GM12873 (cell line): Measurements from ENCODE around the gene TPO.

ENCODE experiments used
- TF ChIP-seq, protein P1 (sequence below): IDR thresholded peaks from 2 replicates; pipeline ENCODE4 v1.5.1; 2012; ENCODE audit warnings: low read depth, mild to moderate bottlenecking, moderate library complexity, low read length, control low read depth; ENCODE audit not compliant: insufficient read depth; ENCODE audit errors: missing control alignments

TPO gene

GRCh38 chr2:1584691-1585485, 171.6 kb downstream of the TPO start:
- TF ChIP-seq, protein P1, sequence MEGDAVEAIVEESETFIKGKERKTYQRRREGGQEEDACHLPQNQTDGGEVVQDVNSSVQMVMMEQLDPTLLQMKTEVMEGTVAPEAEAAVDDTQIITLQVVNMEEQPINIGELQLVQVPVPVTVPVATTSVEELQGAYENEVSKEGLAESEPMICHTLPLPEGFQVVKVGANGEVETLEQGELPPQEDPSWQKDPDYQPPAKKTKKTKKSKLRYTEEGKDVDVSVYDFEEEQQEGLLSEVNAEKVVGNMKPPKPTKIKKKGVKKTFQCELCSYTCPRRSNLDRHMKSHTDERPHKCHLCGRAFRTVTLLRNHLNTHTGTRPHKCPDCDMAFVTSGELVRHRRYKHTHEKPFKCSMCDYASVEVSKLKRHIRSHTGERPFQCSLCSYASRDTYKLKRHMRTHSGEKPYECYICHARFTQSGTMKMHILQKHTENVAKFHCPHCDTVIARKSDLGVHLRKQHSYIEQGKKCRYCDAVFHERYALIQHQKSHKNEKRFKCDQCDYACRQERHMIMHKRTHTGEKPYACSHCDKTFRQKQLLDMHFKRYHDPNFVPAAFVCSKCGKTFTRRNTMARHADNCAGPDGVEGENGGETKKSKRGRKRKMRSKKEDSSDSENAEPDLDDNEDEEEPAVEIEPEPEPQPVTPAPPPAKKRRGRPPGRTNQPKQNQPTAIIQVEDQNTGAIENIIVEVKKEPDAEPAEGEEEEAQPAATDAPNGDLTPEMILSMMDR = no peak

GRCh38 chr2:1585635-1586034, 172.4 kb downstream of the TPO start:
- TF ChIP-seq, protein P1 = no peak

DNA sequence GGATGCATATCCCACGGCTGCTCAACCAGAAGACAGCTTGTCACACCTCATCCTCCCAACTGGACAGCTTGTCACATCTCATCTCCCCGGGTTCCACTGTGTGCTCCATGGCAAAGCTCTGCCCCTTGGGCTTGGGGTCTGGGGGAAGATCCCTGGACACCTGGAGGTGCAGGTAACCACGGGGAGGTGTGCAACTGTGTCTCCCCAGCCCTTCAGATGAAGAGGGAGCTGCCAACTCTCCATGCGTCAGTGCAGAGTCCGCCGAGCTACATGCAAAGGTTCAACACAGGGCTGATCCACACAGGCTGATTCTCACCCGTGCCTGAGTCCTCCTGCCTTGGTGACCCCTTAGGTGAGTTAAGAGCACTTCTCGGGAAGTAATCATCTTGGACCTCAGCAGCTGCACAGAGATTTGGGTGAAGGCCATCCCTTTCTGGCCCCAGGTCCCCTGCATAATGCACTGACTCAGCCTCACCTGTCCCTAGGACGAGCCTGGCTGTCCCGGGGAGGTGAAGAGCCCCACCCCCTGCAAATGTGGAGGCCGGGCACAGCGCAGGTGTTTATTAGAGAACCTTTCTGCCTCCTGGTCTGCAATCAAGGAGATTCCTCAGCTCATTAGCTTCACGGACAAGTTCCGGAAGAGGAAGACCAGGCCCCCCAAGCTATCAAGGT, 173.1 kb downstream of the TPO start:
- TF ChIP-seq, protein P1 = no peak

DNA sequence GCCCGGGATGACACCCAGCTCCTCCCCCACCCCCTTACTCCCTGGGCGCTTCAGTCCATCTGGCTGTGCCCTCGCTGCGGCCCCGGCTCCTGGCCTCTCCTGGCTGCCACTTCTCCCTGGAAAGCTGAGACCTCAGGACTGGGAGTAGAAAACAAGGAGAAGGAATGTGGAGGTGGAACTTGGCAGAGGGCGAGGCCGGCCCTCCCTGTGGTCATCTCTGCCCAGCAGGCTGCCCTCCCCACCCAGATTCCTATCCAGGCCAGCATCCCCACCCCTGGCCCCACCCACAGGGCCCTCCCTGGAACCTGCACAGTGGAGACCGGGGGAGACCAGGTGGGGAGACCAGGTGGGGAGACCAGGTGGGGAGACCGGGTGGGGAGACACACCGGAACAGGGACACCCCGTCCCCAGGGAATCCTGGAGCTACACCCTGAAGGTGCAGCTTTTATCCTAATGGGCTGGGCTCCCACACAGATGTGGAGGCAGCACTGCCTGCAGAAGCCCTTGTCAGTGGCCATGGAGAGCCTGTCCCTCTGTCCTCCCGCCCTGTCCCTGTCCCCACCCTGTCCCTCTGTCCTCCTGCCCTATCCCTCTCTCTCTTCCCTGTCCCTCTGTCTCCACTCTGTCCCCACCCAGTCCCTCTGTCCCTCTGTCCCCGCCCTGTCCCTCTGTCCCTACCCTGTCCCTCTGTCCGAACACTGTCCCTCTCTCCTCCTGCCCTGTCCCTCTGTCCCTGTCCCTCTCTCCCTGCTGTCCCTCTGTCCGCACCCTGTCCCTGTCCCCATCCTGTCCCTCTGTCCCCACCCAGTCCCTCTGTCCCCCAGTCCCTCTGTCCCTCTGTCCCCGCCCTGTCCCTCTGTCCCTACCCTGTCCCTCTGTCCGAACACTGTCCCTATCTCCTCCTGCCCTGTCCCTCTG, 173.9 kb downstream of the TPO start:
- TF ChIP-seq, protein P1 = no peak

DNA sequence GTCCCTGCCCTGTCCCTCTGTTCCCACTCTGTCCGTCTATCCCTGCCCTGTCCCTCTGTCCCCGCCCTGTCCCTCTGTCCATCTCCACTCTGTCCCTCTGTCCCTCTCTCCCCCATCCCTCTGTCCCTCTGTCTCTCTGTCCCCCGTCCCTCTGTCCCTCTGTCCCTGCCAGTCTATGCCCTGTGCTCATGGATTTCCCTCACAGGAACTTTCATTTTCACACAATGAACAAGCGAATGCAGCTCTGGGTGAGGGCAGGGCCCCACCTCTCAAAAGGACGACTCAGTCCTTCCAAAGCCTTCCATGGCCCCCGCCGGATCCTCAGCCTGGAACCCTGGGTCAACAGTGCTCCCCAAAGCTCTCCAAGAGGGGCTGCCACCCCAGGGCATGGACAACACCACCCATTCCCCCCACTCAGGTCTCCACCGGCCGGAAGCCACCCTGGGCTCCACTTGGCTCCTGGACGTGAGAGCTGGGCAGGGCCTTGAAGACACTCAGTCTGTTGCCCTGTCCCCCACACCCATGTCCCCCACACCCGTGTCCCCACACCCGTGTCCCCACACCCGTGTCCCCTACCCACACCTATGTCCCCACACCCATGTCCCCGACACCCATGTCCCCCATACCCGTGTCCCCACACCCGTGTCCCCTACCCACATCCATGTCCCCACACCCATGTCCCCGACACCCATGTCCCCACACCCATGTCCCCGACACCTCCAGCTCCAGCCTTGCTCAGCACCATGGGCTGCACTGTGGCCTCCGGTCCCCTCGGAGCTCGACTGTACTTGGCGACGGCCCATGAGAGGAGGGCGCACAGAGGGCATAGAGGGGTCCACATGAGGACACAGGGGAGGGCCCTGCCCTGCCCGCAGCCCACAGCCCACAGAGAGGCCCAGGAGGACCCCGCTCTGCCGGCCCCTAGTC, 175.1 kb downstream of the TPO start:
- TF ChIP-seq, protein P1 = no peak

DNA sequence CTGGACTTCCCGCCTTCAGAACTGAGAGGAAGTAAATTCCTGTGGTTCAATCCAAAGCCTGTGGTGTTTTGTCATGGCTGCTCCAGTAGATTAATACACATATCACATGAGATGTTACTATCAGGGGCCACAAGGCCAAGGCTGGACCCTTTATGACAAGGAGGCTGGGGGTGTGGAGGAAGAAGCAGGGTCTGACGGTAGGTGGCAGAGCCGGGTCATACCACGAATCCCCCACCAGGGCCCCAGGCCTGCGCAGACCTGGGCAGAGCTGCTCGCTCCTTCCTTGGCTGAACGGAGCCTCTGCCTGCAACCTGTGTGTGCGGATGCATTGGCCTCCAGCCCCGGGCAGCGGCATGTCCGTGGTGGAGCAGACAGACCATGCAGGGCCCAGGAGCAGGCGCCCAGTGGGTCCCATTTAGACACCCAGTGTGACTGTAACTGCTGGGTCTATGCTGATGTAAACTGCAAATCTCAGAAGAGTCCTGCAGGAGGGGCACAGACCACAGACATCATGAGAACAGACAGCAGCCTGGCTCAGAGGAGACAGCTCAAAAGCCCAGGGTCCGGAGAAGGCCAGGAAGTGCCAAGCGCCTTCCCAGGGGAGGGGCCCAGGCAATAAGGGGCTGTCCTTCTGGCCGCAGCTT, 175.8 kb downstream of the TPO start:
- TF ChIP-seq, protein P1 = no peak
